M059J (cell line): ENCODE measurements around the gene CRYBG1. TPM values are rescaled to one million over a fixed set of nuclear protein-coding genes. Genes with fewer than 3 reads are reported as not detected.

Experiments
- DNase-seq: peaks from one replicate; pipeline ENCODE4 v3.0.0-alpha.2; 2012; ENCODE audit warnings: low read depth
- total RNA-seq: library from RNA; depleted of rRNA; stranded (reverse); fragments of >200 nt; shearing (Covaris generic); gene quantifications from 2 replicates; pipeline ENCODE4 v1.2.3, GENCODE V29; 2014

Gene CRYBG1
- total RNA-seq, 1 experiment from 2014 or later, result 18.9 TPM

- DNase-seq, result peak; percentile 57
Observed at GRCh38 chr6:106422534-106422933, 62.0 kb downstream of the CRYBG1 start.

- DNase-seq, result no peak
Observed at GRCh38 chr6:106425382-106425781, 64.9 kb downstream of the CRYBG1 start.

GRCh38 chr6:106426250-106426970 lies 65.9 kb downstream of the CRYBG1 start:
- DNase-seq, result no peak

DNA sequence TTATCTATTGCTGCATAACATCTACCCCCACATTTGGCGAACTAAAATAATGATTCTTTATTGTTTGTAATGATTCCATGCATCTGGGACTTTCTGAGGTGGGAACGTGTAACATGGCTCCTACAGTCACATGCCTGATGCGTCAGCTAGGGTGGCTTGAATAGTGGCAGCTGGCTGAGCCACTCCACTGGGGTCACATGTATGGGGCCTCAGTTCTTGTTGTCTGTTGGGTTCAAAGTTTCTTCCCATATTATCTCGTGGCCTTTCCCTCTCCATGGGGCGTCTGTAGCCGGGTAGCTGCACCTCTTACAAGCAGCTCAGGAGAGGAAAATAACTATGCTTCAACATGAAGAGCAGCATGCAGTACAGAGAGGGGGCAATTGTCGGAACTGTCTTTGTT lies 69.9 kb downstream of the CRYBG1 start:
- DNase-seq, result no peak

GRCh38 chr6:106431405-106431804 lies 70.9 kb downstream of the CRYBG1 start:
- DNase-seq, result no peak

- DNase-seq, result peak; percentile 59
Observed at GRCh38 chr6:106431972-106432371, 71.5 kb downstream of the CRYBG1 start.

GRCh38 chr6:106434530-106434929 lies 74.0 kb downstream of the CRYBG1 start:
- no peak for DNase-seq

DNA sequence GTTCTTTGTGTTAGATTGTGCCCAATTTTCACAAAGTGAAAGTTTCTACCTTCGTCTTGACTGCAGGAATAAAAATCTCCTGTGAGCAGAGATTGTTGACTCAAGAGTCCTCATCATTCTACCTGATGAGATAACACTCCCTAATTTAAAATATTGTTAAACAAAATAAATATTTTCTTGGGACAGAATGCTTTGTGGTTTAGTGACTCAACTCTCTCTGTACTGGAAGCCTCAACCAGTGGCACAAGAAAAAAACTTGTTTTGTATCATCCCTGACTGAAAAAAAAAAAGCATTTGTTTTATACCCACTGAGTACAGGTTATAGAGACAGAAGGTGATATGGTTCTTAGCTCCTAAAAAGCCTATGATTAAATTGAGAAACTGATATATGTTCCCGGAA lies 78.9 kb downstream of the CRYBG1 start:
- peak; percentile 79 for DNase-seq

- DNase-seq, result no peak
Observed at GRCh38 chr6:106440546-106440945, 80.0 kb downstream of the CRYBG1 start.

DNA sequence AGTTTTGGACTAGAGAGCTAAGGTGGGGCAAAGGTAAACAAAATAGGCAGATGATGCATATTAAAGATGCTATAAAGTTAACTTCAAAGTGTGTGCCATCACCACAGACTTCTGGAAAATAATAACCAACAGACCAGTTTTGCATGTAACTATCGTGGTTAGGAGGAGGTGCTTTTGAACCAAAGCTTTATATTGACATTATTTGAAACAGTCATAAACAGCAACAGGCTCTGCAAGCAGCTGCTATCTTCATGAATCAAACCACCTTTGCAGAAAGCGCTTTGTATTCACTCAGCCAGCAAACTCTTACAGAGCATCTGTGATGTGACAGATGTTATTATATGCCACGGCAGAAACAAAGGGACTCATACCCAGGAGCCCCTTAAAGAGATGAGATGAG lies 81.9 kb downstream of the CRYBG1 start:
- DNase-seq, result no peak

GRCh38 chr6:106444777-106445507 lies 84.4 kb downstream of the CRYBG1 start:
- peak; percentile 78 for DNase-seq

GRCh38 chr6:106445508-106445878 lies 85.0 kb downstream of the CRYBG1 start:
- no peak for DNase-seq

- no peak for DNase-seq
Observed at GRCh38 chr6:106446287-106446885, 85.9 kb downstream of the CRYBG1 start.

DNA sequence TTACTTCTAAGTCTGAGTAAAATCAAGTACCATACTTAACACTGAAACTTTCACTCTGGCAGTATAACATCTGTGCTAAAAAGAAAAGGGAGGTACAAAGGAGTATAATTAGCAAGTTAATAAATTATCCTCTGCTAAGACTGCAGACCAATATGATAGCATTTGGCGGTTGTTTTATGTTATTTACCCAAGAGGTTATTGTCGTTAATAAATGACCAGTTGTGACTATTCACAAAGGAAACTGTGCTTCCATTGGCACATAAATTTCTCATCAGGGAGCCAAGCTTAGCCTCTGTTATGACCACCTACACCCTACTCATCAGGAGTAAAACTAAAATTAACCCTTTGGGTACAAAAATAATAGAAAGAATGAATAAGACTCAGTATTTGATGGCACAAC lies 86.5 kb downstream of the CRYBG1 start:
- DNase-seq, result no peak

DNA sequence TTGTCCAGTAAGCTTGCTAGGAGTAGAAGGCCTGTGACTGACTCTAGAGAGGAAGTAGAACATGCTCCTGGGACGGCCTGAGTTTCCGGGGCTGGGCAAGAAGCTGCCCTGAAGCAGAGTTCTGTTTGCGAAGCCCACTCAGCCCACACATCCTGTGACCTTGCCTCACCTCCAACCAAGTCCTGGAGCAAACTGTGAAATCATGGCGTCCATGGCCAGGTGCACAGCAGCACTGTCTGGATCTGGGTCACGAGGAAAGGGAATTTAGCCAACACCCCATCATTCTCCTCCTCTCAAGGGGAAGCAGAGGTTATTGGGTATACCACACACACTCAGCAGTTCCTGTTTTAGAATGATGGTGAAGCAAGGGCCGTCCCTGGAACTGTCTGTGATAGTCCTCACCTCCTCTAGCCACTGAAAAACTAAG lies 87.5 kb downstream of the CRYBG1 start:
- DNase-seq, result no peak

DNA sequence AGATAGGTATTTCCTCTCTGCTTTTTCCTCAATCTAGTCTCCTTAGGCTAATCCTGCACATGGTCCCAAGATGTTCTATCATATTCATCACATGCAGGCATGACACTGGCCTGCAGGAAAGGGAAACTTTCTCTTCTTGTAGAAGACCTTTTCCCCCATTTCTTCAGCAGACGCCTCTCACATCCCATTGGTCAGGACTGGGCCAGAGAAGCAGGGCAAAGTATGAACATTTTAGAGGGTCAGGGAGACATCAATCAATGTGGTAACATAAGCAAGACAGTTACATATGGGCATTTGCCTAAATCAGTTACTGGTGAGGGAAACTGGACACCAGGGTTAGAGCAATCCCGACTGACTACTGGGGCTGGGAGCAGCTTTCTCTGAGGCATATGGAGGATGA lies 90.1 kb downstream of the CRYBG1 start:
- no peak for DNase-seq

DNA sequence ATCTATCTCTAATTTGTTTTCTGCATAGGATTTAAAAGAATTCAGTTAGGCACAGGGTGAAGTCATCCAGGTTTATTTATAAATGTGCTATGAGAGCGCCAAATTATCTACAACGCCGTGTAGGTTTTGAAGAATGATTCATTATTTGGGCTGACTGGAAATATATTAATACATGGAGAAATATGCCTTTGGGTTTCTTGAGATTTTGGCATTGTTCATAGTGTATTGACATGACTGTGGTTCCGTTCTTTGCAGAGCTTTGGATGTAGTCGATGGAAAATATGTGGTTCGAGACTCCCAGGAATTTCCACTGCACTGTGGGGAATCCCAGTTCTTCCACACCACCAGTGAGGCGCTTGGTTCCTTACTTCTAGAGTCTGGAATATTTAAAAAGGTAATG lies 90.9 kb downstream of the CRYBG1 start:
- DNase-seq, result no peak

DNA sequence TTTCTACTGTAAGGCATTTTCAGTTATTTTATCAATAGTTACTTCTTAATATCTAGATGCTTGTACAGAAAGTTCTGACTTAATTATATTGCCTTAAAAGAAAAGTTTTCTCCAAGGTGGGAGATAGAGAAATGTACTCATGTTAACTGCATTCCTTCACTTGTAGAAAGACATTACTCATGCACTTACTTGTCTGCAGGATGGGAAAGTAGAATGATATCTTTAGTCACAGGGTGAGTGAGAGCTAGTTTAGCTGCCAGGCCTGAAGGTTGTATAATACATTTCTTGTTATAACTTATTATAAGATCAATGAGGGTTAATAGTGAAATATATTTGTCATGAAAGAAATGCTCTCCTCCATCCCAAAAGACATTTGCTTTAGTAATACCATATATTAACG lies 92.1 kb downstream of the CRYBG1 start:
- no peak for DNase-seq

DNA sequence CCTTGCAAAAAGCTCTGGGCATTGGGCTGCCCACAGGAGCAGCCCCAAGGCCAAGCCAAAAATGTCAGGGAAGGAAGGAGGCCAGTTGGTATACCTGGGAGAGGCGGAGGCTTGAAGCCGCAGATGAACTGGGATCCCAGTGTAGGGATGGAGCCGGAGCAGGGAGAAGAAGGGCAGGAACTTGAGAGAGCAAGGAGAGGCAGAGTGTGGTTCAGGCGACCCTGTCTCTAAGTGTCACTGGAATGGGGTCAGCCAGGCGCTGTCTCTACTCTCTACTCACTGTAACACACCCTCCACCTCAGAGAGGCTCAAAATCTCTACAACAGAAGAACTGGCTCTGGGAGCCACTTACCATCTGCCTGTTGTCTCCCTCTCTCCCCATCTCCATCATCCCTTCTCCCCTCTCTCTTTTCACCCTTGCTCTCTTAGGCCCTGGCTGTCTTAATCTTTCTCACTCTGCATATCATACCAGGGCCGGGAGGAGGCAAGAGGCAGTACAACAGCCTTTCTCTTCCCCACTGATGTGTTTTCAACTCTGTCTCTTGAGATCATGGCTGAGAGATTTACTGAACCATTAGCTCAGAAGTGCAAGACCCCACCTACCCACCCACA lies 93.3 kb downstream of the CRYBG1 start:
- DNase-seq, result no peak

GRCh38 chr6:106456756-106457155 lies 96.2 kb downstream of the CRYBG1 start:
- DNase-seq, result no peak

DNA sequence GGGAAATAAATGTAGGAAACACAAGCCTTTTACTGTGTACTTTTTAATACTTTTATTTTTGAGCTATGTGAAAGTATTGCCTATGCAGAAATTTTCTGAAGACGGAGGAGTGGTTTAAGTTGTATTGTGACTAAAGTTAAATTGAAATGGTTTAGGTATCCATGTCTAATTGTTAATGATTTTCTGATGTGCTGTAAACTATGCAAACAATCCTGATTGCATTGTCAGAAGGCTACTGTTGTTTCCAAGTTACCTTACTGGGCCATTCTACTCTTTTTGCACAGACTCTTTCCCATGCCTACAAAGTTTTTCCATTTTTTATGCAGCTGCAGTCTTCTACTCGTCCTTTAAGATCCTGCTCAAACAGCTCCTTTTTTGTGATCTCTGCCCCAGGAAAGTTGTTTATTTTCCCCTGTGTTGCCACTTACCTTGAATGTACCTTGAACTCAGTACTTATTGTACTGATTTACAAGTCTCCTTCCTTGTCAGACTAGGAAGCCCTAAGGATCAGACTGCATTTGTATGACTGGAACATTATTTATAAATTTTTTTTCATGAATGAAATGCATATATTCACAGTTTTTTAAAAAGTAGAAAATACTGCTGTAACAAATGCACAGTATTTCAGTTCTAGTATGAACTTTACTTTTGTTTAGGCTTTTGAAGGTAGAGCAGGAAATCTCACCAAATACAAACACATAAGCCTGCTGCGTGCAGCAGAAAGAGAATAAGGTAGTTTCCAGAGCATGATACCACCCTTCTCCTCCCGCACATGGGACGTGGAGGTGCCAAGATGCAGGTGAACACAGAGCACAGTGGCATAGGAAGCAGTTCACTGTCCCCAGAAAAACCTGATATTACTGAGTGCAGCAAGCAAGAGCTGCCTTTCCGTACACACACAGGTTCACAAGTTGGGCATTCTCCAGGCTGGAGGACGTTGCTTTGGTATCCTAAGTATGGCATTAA lies 97.8 kb downstream of the CRYBG1 start:
- no peak for DNase-seq
